Trophoblast cell (in vitro differentiated cells and primary cell): ENCODE results near the gene SFSWAP.

Source experiments
- DNase-seq, 2 donors: peaks; one replicate each; pipeline ENCODE4 v3.0.0-alpha.2; 2016
- H2AFZ ChIP-seq: 2 replicates; pipeline ENCODE4 v1.6.1; 2013; ENCODE audit warnings: low read length, moderate library complexity, mild to moderate bottlenecking; ENCODE audit not compliant: insufficient read depth, poor library complexity
- H2AK5ac ChIP-seq: 2 replicates; pipeline ENCODE4 v1.6.1; 2013; ENCODE audit warnings: mild to moderate bottlenecking, low read length
- H2BK120ac ChIP-seq: 2 replicates; pipeline ENCODE4 v1.6.1; 2013; ENCODE audit warnings: low read length, mild to moderate bottlenecking, moderate library complexity; ENCODE audit not compliant: insufficient read depth, poor library complexity
- H2BK12ac ChIP-seq: 2 replicates; pipeline ENCODE4 v1.6.1; 2013; ENCODE audit warnings: mild to moderate bottlenecking, low read length, moderate library complexity
- H2BK5ac ChIP-seq: 2 replicates; pipeline ENCODE4 v1.6.1; 2013; ENCODE audit warnings: low read length, low read depth, moderate library complexity, mild to moderate bottlenecking; ENCODE audit not compliant: poor library complexity
- H3K14ac ChIP-seq: 2 replicates; pipeline ENCODE4 v1.6.1; 2013; ENCODE audit warnings: mild to moderate bottlenecking, low read length
- H3K18ac ChIP-seq: 2 replicates; pipeline ENCODE4 v1.6.1; 2013; ENCODE audit warnings: mild to moderate bottlenecking, low read length
- H3K23ac ChIP-seq: 2 replicates; pipeline ENCODE4 v1.6.1; 2013; ENCODE audit warnings: low read length
- H3K27ac ChIP-seq: 2 replicates; pipeline ENCODE4 v1.5.1; 2013; ENCODE audit warnings: low read depth, mild to moderate bottlenecking, inconsistent platforms, low read length, moderate library complexity
- H3K27me3 ChIP-seq: 2 replicates; pipeline ENCODE4 v1.6.1; 2013; ENCODE audit warnings: inconsistent platforms, mild to moderate bottlenecking, low read length, moderate library complexity; ENCODE audit not compliant: insufficient read depth
- H3K36me3 ChIP-seq, 2 experiments: 1 replicate in 1 of 2; 2 replicates in 1 of 2; pipeline ENCODE4 v1.6.1; 2013; ENCODE audit warnings: low read length in 2 of 2, mild to moderate bottlenecking in 2 of 2, moderate library complexity in 1 of 2; ENCODE audit not compliant: insufficient read depth in 2 of 2, control insufficient read depth in 1 of 2
- H3K4ac ChIP-seq: 2 replicates; pipeline ENCODE4 v1.6.1; 2013; ENCODE audit warnings: low read depth, mild to moderate bottlenecking, low read length, moderate library complexity
- H3K4me1 ChIP-seq, 2 experiments: 1 replicate in 1 of 2; 2 replicates in 1 of 2; pipeline ENCODE4 v1.6.1; 2013; ENCODE audit warnings: low read length in 2 of 2, mild to moderate bottlenecking in 2 of 2, moderate library complexity in 1 of 2; ENCODE audit not compliant: insufficient read depth in 2 of 2, control insufficient read depth in 1 of 2
- H3K4me2 ChIP-seq: 2 replicates; pipeline ENCODE4 v1.6.1; 2013; ENCODE audit warnings: inconsistent platforms, mild to moderate bottlenecking, low read length, moderate library complexity
- H3K4me3 ChIP-seq: 2 replicates; pipeline ENCODE4 v1.5.1; 2013; ENCODE audit warnings: mild to moderate bottlenecking, low read depth, low read length, inconsistent platforms
- H3K79me1 ChIP-seq: one replicate; pipeline ENCODE4 v1.6.1; 2013; ENCODE audit warnings: low read length
- H3K79me2 ChIP-seq: 2 replicates; pipeline ENCODE4 v1.6.1; 2013; ENCODE audit warnings: low read length, mild to moderate bottlenecking; ENCODE audit not compliant: control insufficient read depth, insufficient read depth, poor library complexity
- H3K9ac ChIP-seq: 2 replicates; pipeline ENCODE4 v1.6.1; 2013; ENCODE audit warnings: mild to moderate bottlenecking, low read length
- H3K9me3 ChIP-seq: 2 replicates; pipeline ENCODE4 v1.6.1; 2013; ENCODE audit warnings: low read depth, mild to moderate bottlenecking, control low read depth, inconsistent platforms, low read length; ENCODE audit not compliant: insufficient read depth
- H4K12ac ChIP-seq: 2 replicates; pipeline ENCODE4 v1.6.1; 2013; ENCODE audit warnings: low read depth, mild to moderate bottlenecking, low read length, moderate library complexity
- H4K8ac ChIP-seq: 2 replicates; pipeline ENCODE4 v1.6.1; 2013; ENCODE audit warnings: low read depth, mild to moderate bottlenecking, low read length, moderate library complexity
- H4K91ac ChIP-seq: one replicate; pipeline ENCODE4 v1.6.1; 2013; ENCODE audit warnings: low read depth, mild to moderate bottlenecking, low read length, moderate library complexity
- WGBS: extraction: QIAGEN DNeasy Blood & Tissue Kit; methylation state at CpG from one replicate; pipeline ENCODE4 v1.1.7; 2013; ENCODE audit warnings: missing lambda C conversion rate; ENCODE audit not compliant: insufficient read length, insufficient coverage; ENCODE audit errors: extremely low coverage; 5-methylcytosine and 5-hydroxymethylcytosine counted together

The SFSWAP gene

DNA sequence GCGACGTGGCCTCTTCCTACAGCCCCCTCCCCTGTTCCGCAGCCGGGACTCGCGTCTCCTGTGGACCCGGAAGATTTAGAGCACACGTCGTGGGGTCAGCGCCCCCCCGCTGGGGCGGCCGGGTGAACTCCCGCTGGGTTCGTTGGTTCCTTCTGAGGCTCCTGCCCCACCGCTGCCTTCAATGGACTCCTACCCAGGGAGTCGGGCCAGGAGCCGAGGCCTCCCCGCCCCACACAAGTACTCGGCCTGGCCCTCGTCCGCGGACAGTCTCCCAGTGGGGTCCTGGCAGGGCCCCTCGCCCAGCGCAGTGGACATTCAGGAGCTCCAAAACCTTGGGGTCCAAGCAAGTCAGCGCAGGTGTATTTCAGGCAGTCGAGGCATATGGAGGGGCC is 118.5 kb downstream of the SFSWAP start:
- Histone ChIP-seq H3K23ac (no peak overlapping the region), H2BK5ac (no peak overlapping the region), H2BK120ac (no peak overlapping the region), H3K18ac (no peak overlapping the region), H3K9ac (no peak overlapping the region), H3K27me3 (no peaks in the 10 kb centered on the region), H2BK12ac (no peak overlapping the region), H2AFZ (peak overlapping the region; percentile 56), H3K79me1 (peaks cover 8% of the 10 kb centered on the region), H3K14ac (no peak overlapping the region), H3K4me3 (peak overlapping the region; percentile 62), H4K91ac (no peak overlapping the region), H3K4me2 (peak overlapping the region; percentile 77), H3K9me3 (peaks cover 2% of the 10 kb centered on the region), H4K12ac (no peak overlapping the region), H2AK5ac (no peak overlapping the region), H3K4ac (peak overlapping the region; percentile 37), H3K4me1 (peaks cover 17 to 25% of the 10 kb centered on the region in 2 experiments), H3K79me2 (peaks cover 6% of the 10 kb centered on the region), H3K36me3 (no peaks in the 10 kb centered on the region), H3K27ac (no peak overlapping the region), H4K8ac (peak overlapping the region; percentile 80)
- WGBS, result no CpG with 5 or more reads among the region's 27 CpGs
- no peak for DNase-seq

DNA sequence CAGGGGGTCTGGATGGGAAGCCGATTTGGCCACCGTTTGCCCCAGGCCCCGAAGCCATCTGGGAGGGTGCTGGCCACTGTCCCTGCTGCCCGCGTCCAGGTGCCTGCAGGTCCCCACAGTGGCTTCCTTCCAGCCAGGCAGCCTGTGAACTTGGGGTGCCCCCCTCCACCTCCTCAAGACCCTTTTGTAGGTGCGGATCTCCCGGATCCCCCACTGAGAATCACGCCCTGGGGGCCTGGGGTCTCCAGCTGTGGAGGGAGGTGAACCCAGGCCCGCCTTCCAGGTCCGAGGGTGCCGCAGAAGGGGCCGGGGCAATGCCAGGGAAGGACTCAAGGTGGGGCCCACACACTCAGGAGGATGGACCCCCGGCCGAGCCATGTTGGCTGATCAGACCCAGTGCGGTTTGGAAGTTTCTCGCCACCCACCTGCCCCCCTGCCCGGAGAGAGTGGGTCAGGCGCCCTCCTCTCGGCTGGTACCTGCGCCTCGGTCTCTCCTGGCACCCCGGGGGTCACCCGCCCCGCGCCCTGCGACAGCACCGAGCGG is 119.0 kb downstream of the SFSWAP start:
- H4K91ac ChIP-seq, result peak overlapping the region; percentile 41
- peak overlapping the region; percentile 80 for H4K8ac ChIP-seq
- H2BK120ac ChIP-seq, result peak overlapping the region; percentile 18
- peaks cover 6% of the 10 kb centered on the region for H3K79me2 ChIP-seq
- H3K79me1 ChIP-seq, result peaks cover 8% of the 10 kb centered on the region
- no peaks in the 10 kb centered on the region for H3K27me3 ChIP-seq
- H3K4me2 ChIP-seq, result peak overlapping the region; percentile 77
- WGBS, result no CpG with 5 or more reads among the region's 28 CpGs
- H3K9me3 ChIP-seq, result peaks cover 2% of the 10 kb centered on the region
- peak overlapping the region; percentile 26 for H2AK5ac ChIP-seq
- H3K18ac ChIP-seq, result peak overlapping the region; percentile 26
- no peak overlapping the region for H3K9ac ChIP-seq
- H3K14ac ChIP-seq, result peak overlapping the region; percentile 41
- H2AFZ ChIP-seq, result peak overlapping the region; percentile 61
- no peak overlapping the region for H3K4ac ChIP-seq
- DNase-seq, result no peak
- H4K12ac ChIP-seq, result no peak overlapping the region
- no peak overlapping the region for H2BK12ac ChIP-seq
- no peak overlapping the region for H2BK5ac ChIP-seq
- peak overlapping the region; percentile 49 for H3K4me3 ChIP-seq
- peaks cover 17 to 25% of the 10 kb centered on the region in 2 experiments for H3K4me1 ChIP-seq
- H3K23ac ChIP-seq, result no peak overlapping the region
- H3K27ac ChIP-seq, result no peak overlapping the region
- H3K36me3 ChIP-seq, result no peaks in the 10 kb centered on the region

DNA sequence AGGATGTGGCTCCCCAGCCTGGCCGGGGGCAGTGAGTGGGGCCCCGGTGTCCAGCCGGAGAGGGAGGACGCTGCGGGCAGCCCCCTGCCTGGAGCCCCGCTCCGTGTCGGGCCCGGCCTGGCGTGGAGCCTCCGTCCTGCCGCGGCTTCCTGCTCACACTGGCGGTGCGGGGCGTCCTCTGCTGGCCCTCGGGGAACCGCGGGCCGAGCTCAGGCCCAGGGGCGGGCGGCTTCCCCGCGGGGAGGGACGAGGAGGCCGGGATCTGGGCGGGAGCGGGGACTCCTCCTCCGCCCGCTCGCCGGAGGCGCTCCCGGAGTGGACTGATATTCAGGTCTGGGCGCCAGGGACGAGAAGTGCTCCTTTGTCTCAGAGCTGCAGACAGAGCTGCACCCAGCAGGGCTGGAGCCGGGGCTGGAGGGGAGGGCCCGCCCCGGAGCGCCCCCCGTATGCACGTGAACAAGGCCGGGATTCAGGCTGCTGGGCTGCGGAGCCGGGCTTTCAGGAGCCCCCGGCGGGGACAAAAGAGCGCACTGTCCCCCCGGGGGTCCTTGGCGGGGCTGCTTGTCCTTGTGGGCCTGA is 119.5 kb downstream of the SFSWAP start:
- Histone ChIP-seq H3K9ac (no peak overlapping the region), H3K79me2 (peaks cover 6% of the 10 kb centered on the region), H2AK5ac (no peak overlapping the region), H3K4me3 (peak overlapping the region; percentile 49), H3K23ac (no peak overlapping the region), H2AFZ (peak overlapping the region; percentile 61), H2BK5ac (no peak overlapping the region), H2BK120ac (peak overlapping the region; percentile 18), H4K91ac (peak overlapping the region; percentile 41), H3K18ac (peak overlapping the region; percentile 26), H2BK12ac (no peak overlapping the region), H3K79me1 (peaks cover 8% of the 10 kb centered on the region), H3K14ac (peak overlapping the region; percentile 53), H3K27me3 (no peaks in the 10 kb centered on the region), H3K27ac (peak overlapping the region; percentile 22), H4K8ac (peak overlapping the region; percentile 80), H3K4ac (peak overlapping the region; percentile 42), H3K4me1 (peaks cover 17 to 25% of the 10 kb centered on the region in 2 experiments), H3K4me2 (peak overlapping the region; percentile 77), H4K12ac (no peak overlapping the region), H3K36me3 (no peaks in the 10 kb centered on the region), H3K9me3 (peaks cover 2% of the 10 kb centered on the region)
- peak; percentile 26 to 69 for DNase-seq
- WGBS, result no CpG with 5 or more reads among the region's 50 CpGs

DNA sequence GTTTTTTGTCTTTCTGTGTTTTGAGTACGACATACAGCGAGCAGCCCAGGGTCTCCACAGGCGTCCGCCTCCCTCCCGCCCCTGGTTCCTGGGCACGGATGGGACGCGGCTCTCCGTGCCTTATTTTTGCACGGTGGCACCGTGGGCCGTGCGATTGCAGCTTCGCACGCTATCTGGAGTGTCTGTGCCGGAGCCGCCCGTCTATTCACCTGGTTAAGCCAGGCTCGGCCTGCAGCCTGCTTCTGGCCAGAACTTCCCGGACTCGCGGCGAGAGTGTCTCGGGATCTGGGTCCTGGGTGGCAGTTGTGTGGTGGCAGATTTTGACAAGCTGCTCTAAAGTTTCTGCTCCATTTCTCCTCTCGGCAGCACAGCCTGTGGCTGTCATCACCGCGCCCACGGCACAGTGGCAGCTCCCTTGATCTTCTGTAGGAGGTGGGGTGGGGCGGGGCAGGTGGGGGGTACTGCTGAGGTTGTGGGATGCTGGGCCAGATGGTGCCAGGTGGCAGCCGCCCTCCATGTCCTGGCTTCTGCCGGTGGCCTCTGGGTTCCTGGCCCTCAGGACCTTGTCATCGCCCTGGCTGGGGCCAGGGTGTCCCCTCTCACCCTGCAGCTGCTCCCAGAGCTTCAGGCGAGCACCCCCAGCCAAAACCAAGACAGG is 120.2 kb downstream of the SFSWAP start:
- H3K18ac ChIP-seq, result peak overlapping the region; percentile 7
- no peak overlapping the region for H4K8ac ChIP-seq
- peak overlapping the region; percentile 61 for H2AFZ ChIP-seq
- peaks cover 6% of the 10 kb centered on the region for H3K79me2 ChIP-seq
- no peak overlapping the region for H2BK5ac ChIP-seq
- WGBS, result no CpG with 5 or more reads among the region's 33 CpGs
- peak overlapping the region; percentile 70 for H4K12ac ChIP-seq
- no peaks in the 10 kb centered on the region for H3K36me3 ChIP-seq
- DNase-seq, result no peak
- peak overlapping the region; percentile 22 for H3K27ac ChIP-seq
- peak overlapping the region; percentile 53 for H3K14ac ChIP-seq
- H3K27me3 ChIP-seq, result no peaks in the 10 kb centered on the region
- no peak overlapping the region for H3K23ac ChIP-seq
- no peak overlapping the region for H2BK12ac ChIP-seq
- H3K79me1 ChIP-seq, result peaks cover 8% of the 10 kb centered on the region
- H3K4me2 ChIP-seq, result peak overlapping the region; percentile 77
- no peak overlapping the region for H2AK5ac ChIP-seq
- peaks cover 2% of the 10 kb centered on the region for H3K9me3 ChIP-seq
- peak overlapping the region; percentile 41 for H4K91ac ChIP-seq
- no peak overlapping the region for H2BK120ac ChIP-seq
- peak overlapping the region; percentile 42 for H3K4ac ChIP-seq
- peak overlapping the region; percentile 13 for H3K4me3 ChIP-seq
- H3K9ac ChIP-seq, result no peak overlapping the region
- H3K4me1 ChIP-seq, result peaks cover 17 to 25% of the 10 kb centered on the region in 2 experiments
